Left ventricle myocardium inferior (tissue), 1 donor: Measurements from ENCODE around the gene ZBTB21. TPM values are rescaled to one million over a fixed set of nuclear protein-coding genes. Genes with fewer than 3 reads are reported as not detected.

ENCODE experiments used
- DNase-seq: peaks from one replicate; pipeline ENCODE4 v3.0.0-alpha.2; 2020
- H3K27ac ChIP-seq: fragments of 200-600 bp; replicated peaks from 2 replicates; pipeline ENCODE4 v1.8.0; 2021
- H3K27me3 ChIP-seq: fragments of 200-600 bp; 2 replicates; pipeline ENCODE4 v1.8.0; 2021; ENCODE audit warnings: low read depth
- H3K36me3 ChIP-seq: fragments of 200-600 bp; 2 replicates; pipeline ENCODE4 v1.8.0; 2021
- H3K4me1 ChIP-seq: fragments of 200-600 bp; 2 replicates; pipeline ENCODE4 v1.8.0; 2021
- H3K4me3 ChIP-seq: fragments of 200-600 bp; 2 replicates; pipeline ENCODE4 v1.8.0; 2021; ENCODE audit warnings: mild to moderate bottlenecking, moderate library complexity
- H3K9me3 ChIP-seq: fragments of 200-600 bp; replicated peaks from 2 replicates; pipeline ENCODE4 v1.8.0; 2021
- intact Hi-C: fragments of 100-400 bp; cut with micrococcal nuclease; formaldehyde crosslinking; loops from one replicate; pipeline ENCODE4 v1.11.0; 2022
- total RNA-seq: library from RNA; stranded (reverse); fragmentation: NEBNext Ultra II Directional; extraction: Animal tissue kit (Norgen Biotek cat#: 25700); gene quantifications from one replicate; pipeline ENCODE4 v1.2.1, GENCODE V29; 2021
- TF ChIP-seq, protein P1 (sequence below): fragments of 200-600 bp; IDR thresholded peaks from 2 replicates; pipeline ENCODE4 v1.8.0; 2021; ENCODE audit warnings: antibody characterized with exemption, mild to moderate bottlenecking, borderline replicate concordance
- donor health status: DM: no; HTN: yes; CAD: no; lungs with severe emphysema.

The ZBTB21 gene
- total RNA-seq, 1 donor from 2014 or later: 4.9 TPM

DNA sequence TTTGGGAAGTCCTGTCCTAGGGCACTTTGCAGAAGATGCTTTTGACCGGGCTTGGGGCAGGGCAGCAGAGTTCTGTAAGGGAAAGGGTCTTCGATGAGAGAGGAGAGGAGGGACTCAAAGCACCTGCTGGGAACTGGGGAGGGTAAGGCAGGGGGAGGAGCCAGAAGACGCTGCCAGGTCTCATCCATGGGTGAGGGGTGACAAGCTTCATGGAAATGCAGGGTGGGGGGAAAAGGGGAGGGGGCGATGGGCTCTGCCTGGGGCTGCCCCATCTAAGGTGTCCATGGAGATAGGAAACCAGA lies 35.5 kb downstream of the ZBTB21 start:
- H3K36me3 ChIP-seq: no peaks in the 10 kb centered on the region
- intact Hi-C loops: no loop called here
- TF ChIP-seq, protein P1, sequence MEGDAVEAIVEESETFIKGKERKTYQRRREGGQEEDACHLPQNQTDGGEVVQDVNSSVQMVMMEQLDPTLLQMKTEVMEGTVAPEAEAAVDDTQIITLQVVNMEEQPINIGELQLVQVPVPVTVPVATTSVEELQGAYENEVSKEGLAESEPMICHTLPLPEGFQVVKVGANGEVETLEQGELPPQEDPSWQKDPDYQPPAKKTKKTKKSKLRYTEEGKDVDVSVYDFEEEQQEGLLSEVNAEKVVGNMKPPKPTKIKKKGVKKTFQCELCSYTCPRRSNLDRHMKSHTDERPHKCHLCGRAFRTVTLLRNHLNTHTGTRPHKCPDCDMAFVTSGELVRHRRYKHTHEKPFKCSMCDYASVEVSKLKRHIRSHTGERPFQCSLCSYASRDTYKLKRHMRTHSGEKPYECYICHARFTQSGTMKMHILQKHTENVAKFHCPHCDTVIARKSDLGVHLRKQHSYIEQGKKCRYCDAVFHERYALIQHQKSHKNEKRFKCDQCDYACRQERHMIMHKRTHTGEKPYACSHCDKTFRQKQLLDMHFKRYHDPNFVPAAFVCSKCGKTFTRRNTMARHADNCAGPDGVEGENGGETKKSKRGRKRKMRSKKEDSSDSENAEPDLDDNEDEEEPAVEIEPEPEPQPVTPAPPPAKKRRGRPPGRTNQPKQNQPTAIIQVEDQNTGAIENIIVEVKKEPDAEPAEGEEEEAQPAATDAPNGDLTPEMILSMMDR: no peak
- H3K4me1 ChIP-seq: peaks cover 16% of the 10 kb centered on the region
- no peak overlapping the region for H3K4me3 ChIP-seq
- no peak for DNase-seq
- H3K9me3 ChIP-seq: peaks cover 10% of the 10 kb centered on the region
- H3K27ac ChIP-seq: peak overlapping the region; percentile 59
- no peaks in the 10 kb centered on the region for H3K27me3 ChIP-seq

DNA sequence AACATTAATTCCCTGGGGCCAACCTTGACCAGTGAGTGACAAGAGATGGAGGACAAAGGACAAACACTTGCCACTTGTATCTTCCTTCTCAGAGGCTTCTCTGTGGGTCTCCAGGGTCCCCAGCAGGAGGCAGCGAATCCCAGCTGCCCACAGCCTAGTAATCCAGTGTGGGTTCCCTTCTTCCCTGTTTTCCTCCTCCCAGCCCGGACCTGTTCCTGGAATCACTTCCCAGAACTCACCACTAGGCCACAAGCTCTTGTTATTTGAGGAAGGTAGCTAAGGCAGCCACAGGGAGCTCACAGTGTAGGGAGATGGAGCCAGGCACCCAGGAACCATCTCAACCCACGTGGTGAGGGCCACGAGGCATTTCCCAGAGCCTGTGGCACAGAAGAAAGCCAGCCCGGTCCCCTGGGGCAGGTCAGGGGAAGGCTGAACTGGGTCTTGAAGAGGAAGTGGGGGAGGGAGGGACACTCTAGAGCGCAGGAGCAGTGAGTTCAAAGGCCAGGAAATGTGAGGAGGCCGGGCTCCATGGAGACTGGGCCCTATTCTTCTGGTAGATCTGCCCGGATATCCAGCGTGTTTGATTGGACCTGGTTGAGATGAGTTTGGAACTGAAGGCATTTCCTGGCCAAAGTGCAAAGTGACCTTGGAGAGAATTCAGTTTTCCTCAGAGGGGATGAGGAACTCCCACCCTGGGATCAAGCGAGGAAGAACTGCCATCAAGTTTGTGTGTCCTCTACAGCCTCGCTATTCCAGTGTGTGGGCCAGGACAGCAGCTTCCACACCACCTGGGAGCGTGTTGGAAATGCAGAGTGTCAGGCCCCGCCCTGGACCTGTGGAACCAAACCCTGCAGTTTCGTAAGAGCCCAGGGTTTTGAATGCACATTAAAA lies 36.1 kb downstream of the ZBTB21 start:
- H3K4me1 ChIP-seq: peaks cover 16% of the 10 kb centered on the region
- no peaks in the 10 kb centered on the region for H3K36me3 ChIP-seq
- intact Hi-C loops: no loop called here
- peak; percentile 59 for DNase-seq
- no peak overlapping the region for H3K4me3 ChIP-seq
- TF ChIP-seq, protein P1: no peak
- peak overlapping the region; percentile 59 for H3K27ac ChIP-seq
- H3K9me3 ChIP-seq: peaks cover 4% of the 10 kb centered on the region
- no peaks in the 10 kb centered on the region for H3K27me3 ChIP-seq

DNA sequence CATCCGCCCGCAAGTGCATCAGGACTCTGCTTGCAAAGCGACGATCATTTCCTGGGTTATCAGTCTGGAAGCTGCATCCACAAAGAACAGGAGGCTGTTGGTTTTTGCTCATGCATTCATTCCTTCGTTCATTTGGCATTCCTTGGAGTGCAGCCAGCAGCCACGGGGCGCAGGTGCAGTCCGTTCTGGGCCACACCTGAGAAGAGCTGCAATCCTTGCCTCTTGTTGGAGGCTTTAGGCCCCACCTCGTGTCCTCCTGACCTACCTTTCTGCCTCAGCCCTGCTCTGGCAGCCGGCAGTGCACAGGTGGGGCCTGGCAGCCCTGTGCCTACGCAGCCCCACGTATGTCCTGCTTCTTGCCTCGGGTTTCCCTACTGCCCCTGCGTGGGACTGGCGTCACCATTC lies 36.7 kb downstream of the ZBTB21 start:
- no peaks in the 10 kb centered on the region for H3K9me3 ChIP-seq
- no peaks in the 10 kb centered on the region for H3K27me3 ChIP-seq
- no peaks in the 10 kb centered on the region for H3K36me3 ChIP-seq
- intact Hi-C loops: no loop called here
- H3K27ac ChIP-seq: peak overlapping the region; percentile 59
- DNase-seq: no peak
- peaks cover 16% of the 10 kb centered on the region for H3K4me1 ChIP-seq
- TF ChIP-seq, protein P1: no peak
- H3K4me3 ChIP-seq: no peak overlapping the region

DNA sequence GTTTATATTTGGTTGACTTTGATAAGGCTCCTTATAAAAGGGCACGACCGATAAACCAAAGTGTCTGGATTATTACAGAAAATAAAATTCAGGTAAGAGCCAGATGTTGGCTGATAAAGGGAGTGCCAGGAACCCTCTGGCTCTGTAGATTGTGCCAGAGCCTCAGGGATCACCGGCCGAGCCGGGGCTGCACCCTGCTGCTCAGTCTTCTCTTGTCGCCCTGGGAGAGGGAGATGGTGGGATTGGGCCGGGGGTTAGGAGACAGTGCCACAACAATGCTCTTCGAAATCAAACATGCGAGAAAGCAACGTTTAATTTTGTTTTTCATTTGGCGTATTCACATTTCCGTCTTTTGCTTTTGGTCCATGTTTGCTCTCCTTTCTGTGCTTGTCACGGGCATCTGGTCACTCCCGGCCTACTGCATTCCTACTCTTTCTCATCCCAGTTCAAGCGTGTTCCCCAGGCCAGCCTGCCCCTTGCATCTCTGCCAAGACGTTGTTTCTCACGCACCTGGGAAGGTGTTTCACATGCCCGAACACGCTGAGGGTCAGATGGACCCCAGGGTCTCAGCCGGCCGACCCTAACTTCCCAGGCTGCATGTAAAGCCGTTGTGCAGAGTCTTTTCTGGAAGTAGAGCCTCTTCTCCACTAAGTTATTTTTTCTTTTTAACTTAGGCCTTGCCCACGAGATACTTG lies 37.5 kb downstream of the ZBTB21 start:
- H3K9me3 ChIP-seq: no peaks in the 10 kb centered on the region
- TF ChIP-seq, protein P1: no peak
- H3K27ac ChIP-seq: no peak overlapping the region
- H3K27me3 ChIP-seq: no peaks in the 10 kb centered on the region
- intact Hi-C loops: no loop called here
- DNase-seq: no peak
- H3K36me3 ChIP-seq: no peaks in the 10 kb centered on the region
- no peak overlapping the region for H3K4me3 ChIP-seq
- H3K4me1 ChIP-seq: peaks cover 16% of the 10 kb centered on the region

DNA sequence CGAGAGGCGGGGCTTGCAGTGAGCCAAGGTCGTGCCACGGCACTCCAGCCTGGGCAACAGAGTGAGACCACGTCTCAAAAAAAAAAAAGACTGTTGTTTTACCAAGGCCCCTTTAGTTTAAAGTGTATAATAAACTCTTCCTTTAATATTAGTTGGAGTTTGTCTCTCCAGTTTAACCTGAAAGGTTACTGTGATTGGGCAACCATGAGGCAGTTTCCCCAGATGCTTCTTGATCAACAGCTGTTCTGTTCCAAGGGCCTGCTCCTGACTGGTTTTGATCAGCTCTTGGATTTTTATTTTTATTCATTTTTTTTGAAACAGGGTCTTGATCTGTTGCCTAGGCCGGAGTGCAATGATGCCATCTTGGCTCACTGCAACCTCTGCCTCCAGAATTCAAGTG lies 38.3 kb downstream of the ZBTB21 start:
- DNase-seq: no peak

More for the DNA sequence above, 38.3 kb downstream of the ZBTB21 start:
- no peaks in the 10 kb centered on the region for H3K9me3 ChIP-seq
- H3K27me3 ChIP-seq: no peaks in the 10 kb centered on the region
- TF ChIP-seq, protein P1: no peak
- H3K27ac ChIP-seq: no peak overlapping the region
- no peaks in the 10 kb centered on the region for H3K36me3 ChIP-seq
- intact Hi-C loops: no loop called here
- no peak overlapping the region for H3K4me3 ChIP-seq
- H3K4me1 ChIP-seq: peaks cover 16% of the 10 kb centered on the region
